ENCODE results near the gene KIF26B. TPM values are rescaled to one million over a fixed set of nuclear protein-coding genes. Genes with fewer than 3 reads are reported as not detected.

Gene KIF26B
- total RNA-seq, 6 experiments from 2014 or later = 0.31 to 0.55 (median 0.35) TPM

DNA sequence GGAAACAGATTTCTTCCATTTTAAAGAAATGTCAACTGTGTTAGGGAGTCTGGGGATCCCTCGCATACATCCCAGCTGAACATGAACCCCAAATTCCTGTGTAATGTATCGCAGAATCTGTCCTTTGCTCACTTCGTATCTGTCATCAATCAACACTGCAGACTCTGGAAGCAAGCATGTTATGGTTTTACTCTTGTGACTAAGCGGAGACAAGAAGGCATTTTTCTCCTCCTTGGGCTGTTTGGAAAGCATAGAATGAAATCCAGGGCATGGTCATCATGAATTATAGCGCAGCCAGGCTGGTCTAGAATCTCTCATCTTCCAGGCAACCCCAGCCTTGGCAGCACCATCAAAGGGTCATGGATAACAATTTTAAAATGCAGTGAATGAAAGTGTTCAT is 290.2 kb downstream of the KIF26B start:
- 79% methylated on average over 5 of the region's 5 CpGs for WGBS (ENCODE audit: insufficient coverage, low coverage, low lambda C conversion rate, missing lambda C conversion rate)
- Histone ChIP-seq H3K36me3 (no peaks in the 10 kb centered on the region), H3K27me3 (no peaks in the 10 kb centered on the region), H3K4me3 (no peak overlapping the region), H3K9me3 (no peaks in the 10 kb centered on the region), H3K4me1 (no peaks in the 10 kb centered on the region), H3K27ac (no peak overlapping the region)
- DNase-seq (no peak), ATAC-seq (no peak)
- intact Hi-C loops (cut with DNase I) = no loop called here
- TF ChIP-seq POLR2A (IDR thresholded peaks at IDR 0.05) = no peak
- TF ChIP-seq, protein P1, sequence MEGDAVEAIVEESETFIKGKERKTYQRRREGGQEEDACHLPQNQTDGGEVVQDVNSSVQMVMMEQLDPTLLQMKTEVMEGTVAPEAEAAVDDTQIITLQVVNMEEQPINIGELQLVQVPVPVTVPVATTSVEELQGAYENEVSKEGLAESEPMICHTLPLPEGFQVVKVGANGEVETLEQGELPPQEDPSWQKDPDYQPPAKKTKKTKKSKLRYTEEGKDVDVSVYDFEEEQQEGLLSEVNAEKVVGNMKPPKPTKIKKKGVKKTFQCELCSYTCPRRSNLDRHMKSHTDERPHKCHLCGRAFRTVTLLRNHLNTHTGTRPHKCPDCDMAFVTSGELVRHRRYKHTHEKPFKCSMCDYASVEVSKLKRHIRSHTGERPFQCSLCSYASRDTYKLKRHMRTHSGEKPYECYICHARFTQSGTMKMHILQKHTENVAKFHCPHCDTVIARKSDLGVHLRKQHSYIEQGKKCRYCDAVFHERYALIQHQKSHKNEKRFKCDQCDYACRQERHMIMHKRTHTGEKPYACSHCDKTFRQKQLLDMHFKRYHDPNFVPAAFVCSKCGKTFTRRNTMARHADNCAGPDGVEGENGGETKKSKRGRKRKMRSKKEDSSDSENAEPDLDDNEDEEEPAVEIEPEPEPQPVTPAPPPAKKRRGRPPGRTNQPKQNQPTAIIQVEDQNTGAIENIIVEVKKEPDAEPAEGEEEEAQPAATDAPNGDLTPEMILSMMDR (IDR thresholded peaks at IDR 0.05) = no peak

DNA sequence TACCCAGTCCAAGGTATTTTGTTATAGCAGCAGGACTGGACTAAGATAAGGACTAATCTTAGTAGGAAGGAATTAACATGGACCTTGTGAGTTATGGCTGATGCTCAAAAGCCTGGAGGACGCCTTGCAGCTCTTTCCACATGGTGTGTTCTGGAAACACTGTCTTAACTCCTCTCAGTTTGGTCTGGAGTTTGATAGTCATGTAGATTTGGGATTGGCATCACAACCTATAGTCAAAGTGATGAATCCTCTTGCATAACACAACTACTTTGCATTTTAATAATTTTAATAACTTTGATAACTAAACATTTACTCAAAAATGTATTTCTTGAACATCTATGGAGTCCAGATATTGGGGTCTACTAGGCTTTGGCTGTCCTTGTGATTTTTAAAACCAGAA is 293.7 kb downstream of the KIF26B start:
- H3K36me3 ChIP-seq = no peaks in the 10 kb centered on the region
- no peak overlapping the region for H3K4me3 ChIP-seq
- H3K9me3 ChIP-seq = no peaks in the 10 kb centered on the region
- ATAC-seq (no peak), DNase-seq (no peak)
- intact Hi-C loops (cut with DNase I) = no loop called here
- 27% methylated on average over 1 of the region's 1 CpG for WGBS (ENCODE audit: insufficient coverage, low coverage, low lambda C conversion rate, missing lambda C conversion rate)
- H3K27me3 ChIP-seq = no peaks in the 10 kb centered on the region
- no peak for TF ChIP-seq POLR2A (IDR thresholded peaks at IDR 0.05)
- TF ChIP-seq, protein P1 (IDR thresholded peaks at IDR 0.05) = no peak
- H3K27ac ChIP-seq = no peak overlapping the region
- no peaks in the 10 kb centered on the region for H3K4me1 ChIP-seq

DNA sequence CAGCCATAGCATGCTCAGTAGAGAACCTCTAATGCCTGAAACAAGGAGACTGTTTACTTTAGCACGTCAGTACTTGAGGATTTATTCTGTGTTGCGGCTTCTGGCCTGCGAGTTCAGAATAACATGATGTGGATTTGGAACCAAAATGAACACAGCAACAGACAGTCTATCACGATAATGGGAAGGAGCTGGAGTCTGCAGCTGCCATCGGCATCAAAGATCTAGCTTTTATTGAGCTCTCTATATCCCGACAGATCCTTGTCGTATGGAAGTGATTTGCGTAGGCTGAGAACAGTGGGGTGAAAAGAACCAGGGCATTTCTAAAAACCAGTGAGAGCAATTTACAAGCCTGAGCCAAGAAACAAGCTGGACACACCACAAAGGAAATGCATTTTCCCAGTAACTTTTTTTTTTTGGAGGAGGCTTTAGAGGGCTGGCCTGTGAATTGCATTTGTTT is 294.2 kb downstream of the KIF26B start:
- no peaks in the 10 kb centered on the region for H3K4me1 ChIP-seq
- intact Hi-C loops (cut with DNase I) = no loop called here
- no peaks in the 10 kb centered on the region for H3K27me3 ChIP-seq
- 64% methylated on average over 8 of the region's 8 CpGs for WGBS (ENCODE audit: insufficient coverage, low coverage, low lambda C conversion rate, missing lambda C conversion rate)
- DNase-seq = no peak
- TF ChIP-seq POLR2A (IDR thresholded peaks at IDR 0.05) = no peak
- TF ChIP-seq, protein P1 (IDR thresholded peaks at IDR 0.05) = no peak
- H3K36me3 ChIP-seq = no peaks in the 10 kb centered on the region
- no peaks in the 10 kb centered on the region for H3K9me3 ChIP-seq
- H3K27ac ChIP-seq = no peak overlapping the region
- H3K4me3 ChIP-seq = no peak overlapping the region
- no peak for ATAC-seq

DNA sequence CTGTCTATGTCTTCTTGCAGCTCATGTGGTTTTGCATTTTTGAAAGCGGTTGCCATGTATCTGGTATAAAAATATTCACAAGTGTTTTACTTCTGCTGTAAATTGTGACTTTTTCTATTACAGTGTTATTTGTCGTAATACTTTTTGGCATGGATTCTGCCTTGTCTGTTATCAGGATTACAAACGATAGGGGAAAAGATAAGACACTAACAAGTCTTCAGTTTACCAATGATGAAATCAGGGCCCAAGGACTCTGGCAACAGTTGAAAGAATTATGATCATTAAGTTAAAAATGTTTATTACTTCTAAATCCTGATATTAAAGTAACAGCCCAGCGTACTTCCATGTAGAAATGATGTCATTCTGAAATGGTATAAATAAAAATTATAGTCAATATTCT is 298.8 kb downstream of the KIF26B start:
- no peak for TF ChIP-seq POLR2A (IDR thresholded peaks at IDR 0.05)
- TF ChIP-seq, protein P1 (IDR thresholded peaks at IDR 0.05) = no peak
- Histone ChIP-seq H3K4me3 (no peak overlapping the region), H3K9me3 (no peaks in the 10 kb centered on the region), H3K36me3 (no peaks in the 10 kb centered on the region), H3K4me1 (no peaks in the 10 kb centered on the region), H3K27me3 (no peaks in the 10 kb centered on the region), H3K27ac (no peak overlapping the region)
- WGBS (ENCODE audit: insufficient coverage, low coverage, low lambda C conversion rate, missing lambda C conversion rate) = 64% methylated on average over 4 of the region's 4 CpGs
- DNase-seq (no peak), ATAC-seq (no peak)
- intact Hi-C loops (cut with DNase I) = no loop called here

DNA sequence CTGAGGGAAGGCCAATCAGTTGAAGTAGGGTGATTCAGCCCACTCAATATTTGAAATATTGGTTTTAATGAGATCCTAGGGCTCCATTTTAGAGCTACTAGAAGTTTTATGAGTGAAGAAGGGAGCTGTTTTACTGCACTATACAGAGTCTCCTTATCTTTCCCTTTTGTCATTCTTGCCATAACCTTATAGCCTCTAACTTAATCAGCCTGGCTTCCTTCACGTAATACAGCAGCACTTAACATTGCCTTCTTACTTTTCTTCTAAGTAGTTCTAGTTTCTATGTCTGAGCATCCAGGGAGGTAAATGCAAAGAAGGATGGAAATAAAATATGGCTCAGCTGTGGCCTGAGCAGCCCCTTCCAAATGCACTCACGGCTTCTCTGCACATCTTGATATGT is 299.3 kb downstream of the KIF26B start:
- WGBS (ENCODE audit: insufficient coverage, low coverage, low lambda C conversion rate, missing lambda C conversion rate) = 58% methylated on average over 2 of the region's 2 CpGs
- no peaks in the 10 kb centered on the region for H3K4me1 ChIP-seq
- intact Hi-C loops (cut with DNase I) = no loop called here
- no peaks in the 10 kb centered on the region for H3K27me3 ChIP-seq
- DNase-seq (no peak), ATAC-seq (no peak)
- H3K27ac ChIP-seq = no peak overlapping the region
- no peak overlapping the region for H3K4me3 ChIP-seq
- H3K36me3 ChIP-seq = no peaks in the 10 kb centered on the region
- no peaks in the 10 kb centered on the region for H3K9me3 ChIP-seq
- TF ChIP-seq, protein P1 (IDR thresholded peaks at IDR 0.05) = no peak
- TF ChIP-seq POLR2A (IDR thresholded peaks at IDR 0.05) = no peak
